ENCODE results near the gene SMIM35. TPM values are rescaled to one million over a fixed set of nuclear protein-coding genes. Genes with fewer than 3 reads are reported as not detected.

Gene SMIM35
- total and polyA plus RNA-seq, 2 of the 4 experiments (the other 2 are of a cell fraction): not detected

DNA sequence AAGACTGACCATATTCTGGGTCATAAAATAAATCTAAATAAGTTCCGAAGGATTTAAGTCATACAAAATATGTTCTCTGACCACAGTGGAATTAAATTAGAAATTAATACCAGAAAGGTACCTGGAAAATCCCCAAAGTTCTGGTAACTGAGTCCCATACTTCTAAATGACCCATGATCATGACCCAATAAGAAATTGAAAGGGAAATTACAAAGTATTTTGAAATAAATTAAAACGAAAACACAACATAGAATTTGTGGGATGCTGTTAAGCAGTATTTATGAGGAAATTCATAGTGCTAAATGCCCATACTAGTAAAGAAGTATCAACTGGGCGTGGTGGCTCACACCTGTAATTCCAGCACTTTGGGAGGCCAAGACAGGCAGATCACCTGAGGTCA, 123.9 kb downstream of the SMIM35 start:
- TF ChIP-seq BHLHE40 (IDR thresholded peaks at IDR 0.05; ENCODE audit: low read depth, low read length): no peak
- no peak for TF ChIP-seq MAZ (IDR thresholded peaks at IDR 0.05; ENCODE audit: borderline replicate concordance, low read depth, low read length)
- TF ChIP-seq, protein P1, sequence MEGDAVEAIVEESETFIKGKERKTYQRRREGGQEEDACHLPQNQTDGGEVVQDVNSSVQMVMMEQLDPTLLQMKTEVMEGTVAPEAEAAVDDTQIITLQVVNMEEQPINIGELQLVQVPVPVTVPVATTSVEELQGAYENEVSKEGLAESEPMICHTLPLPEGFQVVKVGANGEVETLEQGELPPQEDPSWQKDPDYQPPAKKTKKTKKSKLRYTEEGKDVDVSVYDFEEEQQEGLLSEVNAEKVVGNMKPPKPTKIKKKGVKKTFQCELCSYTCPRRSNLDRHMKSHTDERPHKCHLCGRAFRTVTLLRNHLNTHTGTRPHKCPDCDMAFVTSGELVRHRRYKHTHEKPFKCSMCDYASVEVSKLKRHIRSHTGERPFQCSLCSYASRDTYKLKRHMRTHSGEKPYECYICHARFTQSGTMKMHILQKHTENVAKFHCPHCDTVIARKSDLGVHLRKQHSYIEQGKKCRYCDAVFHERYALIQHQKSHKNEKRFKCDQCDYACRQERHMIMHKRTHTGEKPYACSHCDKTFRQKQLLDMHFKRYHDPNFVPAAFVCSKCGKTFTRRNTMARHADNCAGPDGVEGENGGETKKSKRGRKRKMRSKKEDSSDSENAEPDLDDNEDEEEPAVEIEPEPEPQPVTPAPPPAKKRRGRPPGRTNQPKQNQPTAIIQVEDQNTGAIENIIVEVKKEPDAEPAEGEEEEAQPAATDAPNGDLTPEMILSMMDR (conservative IDR thresholded peaks at IDR 0.05; ENCODE audit: low read depth, low read length): no peak
- TF ChIP-seq FOS (IDR thresholded peaks at IDR 0.05; ENCODE audit: low read depth, low read length): no peak
- TF ChIP-seq NFE2L2 (IDR thresholded peaks at IDR 0.05; ENCODE audit: low read depth, low read length): no peak
- no peak for TF ChIP-seq RFX5 (IDR thresholded peaks at IDR 0.05; ENCODE audit: low read depth, low read length)
- TF ChIP-seq POLR2A (IDR thresholded peaks at IDR 0.05; ENCODE audit: low read depth, low read length): no peak
- TF ChIP-seq, protein P2, sequence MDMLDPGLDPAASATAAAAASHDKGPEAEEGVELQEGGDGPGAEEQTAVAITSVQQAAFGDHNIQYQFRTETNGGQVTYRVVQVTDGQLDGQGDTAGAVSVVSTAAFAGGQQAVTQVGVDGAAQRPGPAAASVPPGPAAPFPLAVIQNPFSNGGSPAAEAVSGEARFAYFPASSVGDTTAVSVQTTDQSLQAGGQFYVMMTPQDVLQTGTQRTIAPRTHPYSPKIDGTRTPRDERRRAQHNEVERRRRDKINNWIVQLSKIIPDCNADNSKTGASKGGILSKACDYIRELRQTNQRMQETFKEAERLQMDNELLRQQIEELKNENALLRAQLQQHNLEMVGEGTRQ (IDR thresholded peaks at IDR 0.05; ENCODE audit: low read depth, low read length): no peak
- TF ChIP-seq CHD1 (IDR thresholded peaks at IDR 0.05; ENCODE audit: low read depth, low read length): no peak
- no peak for TF ChIP-seq CEBPB (IDR thresholded peaks at IDR 0.05; ENCODE audit: low read depth, low read length)
- no peak for TF ChIP-seq MAFK (IDR thresholded peaks at IDR 0.05; ENCODE audit: low read depth, low read length)
- TF ChIP-seq MXI1 (IDR thresholded peaks at IDR 0.05; ENCODE audit: borderline replicate concordance, low read depth, low read length): no peak
- TF ChIP-seq, protein P3, sequence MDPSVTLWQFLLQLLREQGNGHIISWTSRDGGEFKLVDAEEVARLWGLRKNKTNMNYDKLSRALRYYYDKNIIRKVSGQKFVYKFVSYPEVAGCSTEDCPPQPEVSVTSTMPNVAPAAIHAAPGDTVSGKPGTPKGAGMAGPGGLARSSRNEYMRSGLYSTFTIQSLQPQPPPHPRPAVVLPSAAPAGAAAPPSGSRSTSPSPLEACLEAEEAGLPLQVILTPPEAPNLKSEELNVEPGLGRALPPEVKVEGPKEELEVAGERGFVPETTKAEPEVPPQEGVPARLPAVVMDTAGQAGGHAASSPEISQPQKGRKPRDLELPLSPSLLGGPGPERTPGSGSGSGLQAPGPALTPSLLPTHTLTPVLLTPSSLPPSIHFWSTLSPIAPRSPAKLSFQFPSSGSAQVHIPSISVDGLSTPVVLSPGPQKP (IDR thresholded peaks at IDR 0.05; ENCODE audit: borderline replicate concordance, low read depth, low read length): no peak
- no peak overlapping the region for H2BK20ac ChIP-seq (ENCODE audit: low read depth, low read length)
- H3K9ac ChIP-seq (ENCODE audit: low read depth, low read length): no peak overlapping the region
- ATAC-seq (ENCODE audit: low read depth): no peak
- no peak overlapping the region for H3K27ac ChIP-seq (ENCODE audit: insufficient read depth, low read length)
- H3K9me3 ChIP-seq (ENCODE audit: control insufficient read depth, insufficient read depth, low read length): no peaks in the 10 kb centered on the region
- no peak overlapping the region for H3K4me3 ChIP-seq (ENCODE audit: insufficient read depth, low read depth, low read length)
- no peak overlapping the region for H3K18ac ChIP-seq (ENCODE audit: low read depth, low read length)
- H3K36me3 ChIP-seq (ENCODE audit: control insufficient read depth, insufficient read depth, low read length): no peaks in the 10 kb centered on the region
- H2AK9ac ChIP-seq (replicated peaks; ENCODE audit: low read depth, low read length, poor library complexity): no peak overlapping the region
- H4K20me1 ChIP-seq (ENCODE audit: insufficient read depth, low read length): no peaks in the 10 kb centered on the region
- no peak for DNase-seq
- H3K9me1 ChIP-seq (ENCODE audit: insufficient read depth, low read length): no peaks in the 10 kb centered on the region
- H3K4ac ChIP-seq (ENCODE audit: low read depth, low read length): no peak overlapping the region
- H2AFZ ChIP-seq (replicated peaks; ENCODE audit: low read length, poor library complexity): no peak overlapping the region
- H2BK15ac ChIP-seq (ENCODE audit: low read depth, low read length): no peak overlapping the region
- BruUV-seq (replicated peaks): no TSS peak
- H4K5ac ChIP-seq (ENCODE audit: low read depth, low read length): no peak overlapping the region
- no peak overlapping the region for H2BK120ac ChIP-seq (ENCODE audit: low read depth, low read length)
- no CpG with 5 or more reads among the region's 3 CpGs for WGBS, 2 experiments (ENCODE audit: extremely low coverage in 2 of 2, insufficient read length in 1 of 2)
- ChIA-PET POLR2A (ENCODE audit: unreplicated experiment) (no interaction called here), CTCF (no interaction called here)
- H4K91ac ChIP-seq (ENCODE audit: insufficient read depth, low read depth, low read length): no peak overlapping the region
- no peak overlapping the region for H3K23ac ChIP-seq (ENCODE audit: low read depth, low read length)
- no peak overlapping the region for H3K4me2 ChIP-seq (ENCODE audit: low read depth, low read length)
- no peak overlapping the region for H3K56ac ChIP-seq (ENCODE audit: extremely low read depth, insufficient read depth, low read length)
- H3K79me1 ChIP-seq (ENCODE audit: low read depth in 1 of 2, low read length in 2 of 2): no peaks in the 10 kb centered on the region
- no peak overlapping the region for H2AK5ac ChIP-seq (ENCODE audit: low read depth, low read length)
- no peaks in the 10 kb centered on the region for H3K4me1 ChIP-seq (ENCODE audit: control insufficient read depth, insufficient read depth, low read length)
- no peak overlapping the region for H2BK5ac ChIP-seq (ENCODE audit: low read depth, low read length, poor library complexity, severe bottlenecking)
- in situ Hi-C loops (cut with MboI; ENCODE audit: low sequenced_read_pairs): no loop called here
- intact Hi-C loops (cut with micrococcal nuclease): no loop called here
- no peak overlapping the region for H4K8ac ChIP-seq (ENCODE audit: low read depth in 2 of 2, low read length in 2 of 2)
- no peaks in the 10 kb centered on the region; the same call in 1 of the 2 replicates for H3K27me3 ChIP-seq (ENCODE audit: control insufficient read depth, insufficient read depth, low read length)
- no peak overlapping the region for H3K14ac ChIP-seq (replicated peaks; ENCODE audit: low read depth, low read length)
- dilution Hi-C loops (cut with HindIII; ENCODE audit: low sequenced_read_pairs, unreplicated experiment): no loop called here
